Ascending aorta (tissue), 2 donors: ENCODE data around the gene PDGFA. TPM values are rescaled to one million over a fixed set of nuclear protein-coding genes. Genes with fewer than 3 reads are reported as not detected.

ENCODE experiments used
- DNase-seq, 2 donors: peaks; one replicate each; pipeline ENCODE4 v3.0.0-alpha.2; 2019; ENCODE audit warnings: low spot score in 2 of 2
- H3K27ac ChIP-seq, 2 donors: fragments of 200-600 bp; sonication (generic); one replicate each; pipeline ENCODE4 v1.5.1; 2016 to 2017; ENCODE audit warnings: mild to moderate bottlenecking in 1 of 2
- H3K27me3 ChIP-seq: fragments of 200-600 bp; sonication (generic); one replicate; pipeline ENCODE4 v1.5.1; 2017
- H3K36me3 ChIP-seq, 2 donors: fragments of 200-600 bp; sonication (generic); one replicate each; pipeline ENCODE4 v1.5.1; 2016
- H3K4me1 ChIP-seq, 2 donors: fragments of 200-600 bp; sonication (generic); one replicate each; pipeline ENCODE4 v1.5.1; 2016 to 2017; ENCODE audit warnings: mild to moderate bottlenecking in 1 of 2
- H3K4me3 ChIP-seq, 2 donors: fragments of 200-600 bp; sonication (generic); one replicate each; pipeline ENCODE4 v1.5.1; 2016 to 2017; ENCODE audit warnings: mild to moderate bottlenecking in 1 of 2
- H3K9me3 ChIP-seq, 2 donors: fragments of 200-600 bp; sonication (generic); one replicate each; pipeline ENCODE4 v1.5.1; 2016
- intact Hi-C: fragments of 100-400 bp; cut with DNase I; formaldehyde crosslinking; loops from one replicate; pipeline ENCODE4 v1.15.1; 2023
- total RNA-seq: library from RNA; depleted of rRNA; stranded (reverse); fragments of >200 nt; gene quantifications from one replicate; pipeline ENCODE4 v1.1.0, GENCODE V29; 2016
- TF ChIP-seq, protein P1 (sequence below), 3 experiments: fragments of 200-600 bp in 2 of 3; fragments of 450-650 bp in 1 of 3; sonication (generic) in 2 of 3; IDR thresholded peaks; one replicate each; pipeline ENCODE4 v1.5.1; 2016 to 2019; ENCODE audit warnings: antibody characterized with exemption in 3 of 3, mild to moderate bottlenecking in 1 of 3, moderate library complexity in 1 of 3

Gene PDGFA
- total RNA-seq, 1 donor from 2014 or later, result 349 TPM

DNA sequence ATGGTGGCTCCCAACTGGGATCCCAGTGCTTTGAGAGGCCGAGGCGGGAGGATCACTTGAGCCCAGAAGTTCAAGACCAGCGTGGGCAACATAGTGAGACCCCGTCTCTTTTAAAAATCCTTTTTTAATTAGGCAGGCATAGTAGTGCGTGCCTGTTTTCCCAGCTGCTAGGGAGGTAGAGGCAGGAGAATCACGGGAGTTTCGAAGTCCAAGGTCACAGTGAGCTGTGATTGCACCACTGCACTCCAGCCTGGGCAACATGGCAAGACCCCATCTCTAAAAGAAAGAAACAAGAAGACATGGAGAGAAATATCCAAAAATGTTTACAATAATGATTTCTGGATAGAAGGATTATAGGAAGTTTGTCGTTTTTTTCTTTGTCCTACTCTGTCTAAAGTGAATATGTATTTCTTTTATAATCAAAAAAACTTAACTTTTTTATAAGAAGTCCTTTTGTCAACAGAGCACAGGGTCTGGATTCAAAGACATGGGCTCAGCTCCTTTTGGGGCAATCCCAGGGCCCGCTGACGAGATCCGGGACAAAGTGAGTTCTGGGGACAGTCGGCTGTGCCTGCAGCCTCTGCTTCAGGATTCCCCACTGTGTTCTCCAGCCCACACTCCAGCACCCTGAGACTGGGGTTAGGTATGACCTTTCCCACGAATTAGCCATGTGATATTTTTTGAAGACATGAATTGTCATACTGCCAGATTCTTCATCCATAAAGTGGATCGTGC lies 45.6 kb downstream of the PDGFA start:
- H3K27ac ChIP-seq, result no peak overlapping the region
- TF ChIP-seq, protein P1, sequence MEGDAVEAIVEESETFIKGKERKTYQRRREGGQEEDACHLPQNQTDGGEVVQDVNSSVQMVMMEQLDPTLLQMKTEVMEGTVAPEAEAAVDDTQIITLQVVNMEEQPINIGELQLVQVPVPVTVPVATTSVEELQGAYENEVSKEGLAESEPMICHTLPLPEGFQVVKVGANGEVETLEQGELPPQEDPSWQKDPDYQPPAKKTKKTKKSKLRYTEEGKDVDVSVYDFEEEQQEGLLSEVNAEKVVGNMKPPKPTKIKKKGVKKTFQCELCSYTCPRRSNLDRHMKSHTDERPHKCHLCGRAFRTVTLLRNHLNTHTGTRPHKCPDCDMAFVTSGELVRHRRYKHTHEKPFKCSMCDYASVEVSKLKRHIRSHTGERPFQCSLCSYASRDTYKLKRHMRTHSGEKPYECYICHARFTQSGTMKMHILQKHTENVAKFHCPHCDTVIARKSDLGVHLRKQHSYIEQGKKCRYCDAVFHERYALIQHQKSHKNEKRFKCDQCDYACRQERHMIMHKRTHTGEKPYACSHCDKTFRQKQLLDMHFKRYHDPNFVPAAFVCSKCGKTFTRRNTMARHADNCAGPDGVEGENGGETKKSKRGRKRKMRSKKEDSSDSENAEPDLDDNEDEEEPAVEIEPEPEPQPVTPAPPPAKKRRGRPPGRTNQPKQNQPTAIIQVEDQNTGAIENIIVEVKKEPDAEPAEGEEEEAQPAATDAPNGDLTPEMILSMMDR (IDR thresholded peaks at IDR 0.05), result no peak
- H3K36me3 ChIP-seq, result no peaks in the 10 kb centered on the region
- no peak for DNase-seq
- H3K4me3 ChIP-seq, result no peak overlapping the region
- H3K4me1 ChIP-seq, result peaks cover 8 to 17% of the 10 kb centered on the region in 2 donors
- intact Hi-C loops, result loop anchor here (5.0 kb wide), 1 partner anchor 128 kb away; no protein-coding TSS in a partner anchor
- no peaks in the 10 kb centered on the region for H3K27me3 ChIP-seq
- no peaks in the 10 kb centered on the region for H3K9me3 ChIP-seq

DNA sequence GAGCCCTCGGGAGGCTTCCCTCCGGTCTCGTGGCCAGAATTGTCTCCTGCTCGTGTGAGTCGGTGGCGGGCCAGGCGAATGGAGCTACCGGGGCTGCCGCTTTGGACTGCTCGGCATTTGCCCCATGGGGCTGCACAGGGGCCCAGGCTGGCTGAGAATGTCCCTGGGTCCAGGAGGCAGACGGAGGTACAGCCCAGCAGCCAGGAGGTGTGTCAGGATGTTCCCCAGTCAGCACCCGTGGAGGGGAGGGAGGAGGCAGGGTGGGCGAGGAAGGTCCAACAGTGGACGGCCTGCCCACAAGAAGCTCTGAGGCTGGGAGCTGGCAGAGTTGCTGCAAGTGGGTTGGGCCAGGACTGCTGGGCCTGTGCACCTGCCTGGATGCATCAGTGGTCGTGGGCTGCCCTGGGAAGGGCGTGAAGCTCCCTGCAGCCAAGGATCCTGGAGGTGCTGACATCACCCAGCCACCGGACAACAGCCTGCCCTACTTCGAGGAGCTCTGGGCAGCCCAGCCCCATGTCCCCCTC lies 46.4 kb downstream of the PDGFA start:
- no peak for DNase-seq

DNA sequence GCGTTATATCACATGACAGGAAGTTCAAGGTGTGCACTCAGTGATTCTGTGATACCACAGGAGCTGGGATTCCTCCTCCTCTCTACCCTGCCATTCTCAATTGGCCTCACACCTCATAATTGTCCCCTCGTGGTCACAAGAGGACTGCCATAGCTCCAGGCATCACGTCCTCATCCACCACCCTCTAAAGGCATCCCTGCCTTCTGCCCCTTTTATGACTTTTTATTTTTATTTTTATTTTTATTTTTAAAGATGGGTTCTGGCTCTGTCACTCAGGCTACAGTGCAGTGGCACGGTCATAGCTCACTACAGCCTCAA lies 47.0 kb downstream of the PDGFA start:
- Histone ChIP-seq H3K9me3 (no peaks in the 10 kb centered on the region), H3K4me3 (no peak overlapping the region), H3K27ac (peak overlapping the region; percentile 76 to 85), H3K36me3 (no peaks in the 10 kb centered on the region), H3K27me3 (no peaks in the 10 kb centered on the region), H3K4me1 (peaks cover 8 to 17% of the 10 kb centered on the region in 2 donors)
- no peak for DNase-seq
- TF ChIP-seq, protein P1 (IDR thresholded peaks at IDR 0.05), result no peak
- intact Hi-C loops, result loop anchor here (5.0 kb wide), 1 partner anchor 130 kb away; no protein-coding TSS in a partner anchor

More for the DNA sequence above, 46.4 kb downstream of the PDGFA start:
- H3K27ac ChIP-seq, result no peak overlapping the region
- no peaks in the 10 kb centered on the region for H3K9me3 ChIP-seq
- no peaks in the 10 kb centered on the region for H3K36me3 ChIP-seq
- no peak overlapping the region for H3K4me3 ChIP-seq
- H3K4me1 ChIP-seq, result peaks cover 8 to 17% of the 10 kb centered on the region in 2 donors
- TF ChIP-seq, protein P1 (IDR thresholded peaks at IDR 0.05), result no peak
- no peaks in the 10 kb centered on the region for H3K27me3 ChIP-seq
- intact Hi-C loops, result loop anchor here (5.0 kb wide), 1 partner anchor 129 kb away; no protein-coding TSS in a partner anchor

DNA sequence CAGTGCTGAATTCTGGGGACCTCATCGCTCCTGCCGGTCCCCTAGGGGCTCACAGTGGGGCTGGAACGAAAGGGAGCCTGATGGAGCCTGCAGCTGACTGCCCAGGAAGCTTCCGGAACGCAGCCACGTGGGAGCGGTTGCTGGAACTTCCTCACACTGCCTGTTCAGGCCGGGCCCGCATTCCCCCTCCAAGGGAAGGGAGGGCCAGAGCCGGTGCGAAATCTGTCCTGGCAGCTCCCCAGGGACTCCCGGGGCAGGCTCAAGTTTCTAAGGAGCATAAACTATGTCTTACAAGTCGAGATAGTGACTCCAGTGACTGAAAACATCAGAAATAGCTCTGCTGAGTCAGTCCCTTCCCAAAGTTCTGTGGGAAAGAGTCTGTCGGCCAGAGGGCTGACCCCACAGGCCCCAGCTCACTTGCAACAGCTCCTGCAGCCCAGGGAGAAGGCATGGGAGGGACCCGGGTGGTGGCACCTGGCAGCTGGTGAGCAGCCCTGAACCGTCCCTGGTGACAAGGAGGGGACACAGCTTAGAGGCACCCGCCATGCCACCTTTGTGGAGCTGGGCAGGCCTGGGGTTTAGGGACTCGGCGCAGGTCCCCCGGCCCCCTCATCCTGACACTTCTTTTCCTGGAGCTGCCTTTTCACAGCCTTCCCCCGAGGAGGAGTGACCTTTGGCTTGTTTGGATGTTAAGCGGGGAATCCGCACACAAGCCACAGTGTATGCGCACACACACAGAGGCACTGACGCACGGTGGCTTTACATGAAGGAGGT lies 47.6 kb downstream of the PDGFA start:
- TF ChIP-seq, protein P1 (IDR thresholded peaks at IDR 0.05), result no peak
- Histone ChIP-seq H3K9me3 (no peaks in the 10 kb centered on the region), H3K4me1 (peaks cover 8 to 17% of the 10 kb centered on the region in 2 donors), H3K4me3 (peak overlapping the region in 1 of 2 donors; percentile 21), H3K36me3 (no peaks in the 10 kb centered on the region), H3K27ac (peak overlapping the region; percentile 85), H3K27me3 (no peaks in the 10 kb centered on the region)
- peak; percentile 88 to 97 for DNase-seq
- intact Hi-C loops, result loop anchor here (5.0 kb wide), 1 partner anchor 130 kb away; no protein-coding TSS in a partner anchor

DNA sequence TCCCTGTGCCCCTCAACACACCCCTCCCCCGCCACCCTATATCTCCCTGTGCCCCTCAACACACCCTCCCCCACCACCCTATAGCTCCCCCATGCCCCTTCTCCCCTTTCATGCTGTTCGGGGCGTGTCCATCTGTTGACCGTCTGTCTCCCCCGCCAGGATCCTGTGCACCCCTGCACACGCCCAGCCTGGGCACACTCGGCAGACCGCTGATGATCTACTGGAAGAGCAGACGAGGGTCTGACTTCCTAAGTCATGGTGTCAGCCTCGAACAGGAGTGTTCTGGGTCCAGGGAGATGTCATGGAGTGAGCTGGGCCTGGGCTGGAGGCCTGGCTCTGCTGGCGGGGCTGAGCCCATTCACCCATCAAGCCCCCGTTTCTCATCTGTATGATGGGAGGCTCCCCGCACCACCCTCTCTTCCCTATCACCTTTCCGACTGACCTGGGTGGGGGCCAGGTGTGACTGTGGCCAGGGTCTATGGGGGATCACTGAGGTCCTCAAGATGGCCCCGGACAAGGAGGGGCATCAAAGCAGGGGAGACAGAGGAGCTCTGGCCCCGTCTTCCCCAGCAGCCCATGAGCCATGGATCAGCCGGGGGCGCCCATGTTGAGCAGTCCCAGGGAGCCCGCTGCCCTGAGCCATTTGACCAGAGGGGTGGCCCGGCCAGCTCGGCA lies 48.3 kb downstream of the PDGFA start:
- Histone ChIP-seq H3K36me3 (no peaks in the 10 kb centered on the region), H3K4me3 (peak overlapping the region in 1 of 2 donors; percentile 21), H3K9me3 (no peaks in the 10 kb centered on the region), H3K27me3 (no peaks in the 10 kb centered on the region), H3K27ac (peak overlapping the region; percentile 85), H3K4me1 (peaks cover 8 to 17% of the 10 kb centered on the region in 2 donors)
- TF ChIP-seq, protein P1 (IDR thresholded peaks at IDR 0.05), result no peak
- no peak for DNase-seq
- intact Hi-C loops, result loop anchor here (5.0 kb wide), 1 partner anchor 131 kb away; no protein-coding TSS in a partner anchor
